NCI-H2171 (cell line): Measurements from ENCODE around the gene SLC25A21.

Experiments used
- DNase-seq: peaks from one replicate; lab custom pipeline; 2025; lab: John Stamatoyannopoulos, UW

Gene SLC25A21

GRCh38 chr14:37045340-37046061, 126.9 kb downstream of the SLC25A21 start:
- DNase-seq, result no peak

GRCh38 chr14:37037636-37038387, 134.6 kb downstream of the SLC25A21 start:
- DNase-seq, result no peak

- no peak for DNase-seq
Observed at GRCh38 chr14:37036669-37037341, 135.6 kb downstream of the SLC25A21 start.

GRCh38 chr14:37035401-37035800, 137.0 kb downstream of the SLC25A21 start:
- DNase-seq, result no peak

GRCh38 chr14:37034410-37035285, 137.8 kb downstream of the SLC25A21 start:
- DNase-seq, result no peak

- no peak for DNase-seq
Observed at GRCh38 chr14:37032863-37033262, 139.5 kb downstream of the SLC25A21 start.

- DNase-seq, result no peak
Observed at GRCh38 chr14:37027188-37027824, 145.1 kb downstream of the SLC25A21 start.

GRCh38 chr14:37023875-37024565, 148.4 kb downstream of the SLC25A21 start:
- no peak for DNase-seq

- DNase-seq, result no peak
Observed at GRCh38 chr14:37021390-37021789, 151.0 kb downstream of the SLC25A21 start.

GRCh38 chr14:37019488-37019887, 152.9 kb downstream of the SLC25A21 start:
- no peak for DNase-seq

GRCh38 chr14:37018571-37019240, 153.7 kb downstream of the SLC25A21 start:
- DNase-seq, result no peak

- DNase-seq, result no peak
Observed at GRCh38 chr14:37013078-37013477, 159.3 kb downstream of the SLC25A21 start.

GRCh38 chr14:36998686-36999085, 173.7 kb downstream of the SLC25A21 start:
- DNase-seq, result no peak

GRCh38 chr14:36997843-36998242, 174.6 kb downstream of the SLC25A21 start:
- DNase-seq, result no peak

GRCh38 chr14:36996857-36997590, 175.4 kb downstream of the SLC25A21 start:
- no peak for DNase-seq

- no peak for DNase-seq
Observed at GRCh38 chr14:36996133-36996856, 176.1 kb downstream of the SLC25A21 start.

- no peak for DNase-seq
Observed at GRCh38 chr14:36989806-36990205, 182.6 kb downstream of the SLC25A21 start.

- no peak for DNase-seq
Observed at GRCh38 chr14:36988989-36989388, 183.4 kb downstream of the SLC25A21 start.

- no peak for DNase-seq
Observed at GRCh38 chr14:36988568-36988967, 183.8 kb downstream of the SLC25A21 start.
